Measurements from ENCODE around the gene PON1.

The PON1 gene

DNA sequence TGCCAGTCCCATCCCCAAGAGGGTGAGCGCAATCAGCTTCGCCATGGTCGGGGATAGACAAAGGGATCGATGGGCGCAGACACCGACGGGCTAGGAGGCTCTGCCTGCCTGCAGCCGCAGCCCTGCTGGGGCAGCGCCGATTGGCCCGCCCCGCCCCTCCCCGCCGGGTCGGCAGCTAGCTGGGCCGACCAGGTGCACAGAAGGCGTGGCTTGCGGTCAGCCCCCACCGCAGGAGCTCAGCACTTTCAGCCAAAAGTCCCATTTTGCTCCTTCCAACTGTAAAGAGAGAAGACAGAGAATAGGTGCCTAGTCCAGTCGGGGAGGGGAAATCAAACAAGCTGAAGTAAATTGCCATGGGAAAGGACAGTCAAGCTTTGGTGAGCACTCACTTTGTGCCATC, at the start of gene PON1:
Gene PON1 (minus strand): TSS at position 102 of the 400 bp plus-strand sequence. CDS start 57 bp downstream, at position 45.
- no peak within 1 kb of the TSS for H3K4me3 ChIP-seq (ENCODE audit: low read length)
- TF ChIP-seq ZNF274 (IDR thresholded peaks at IDR 0.05; ENCODE audit: low read depth, low read length), result no peak

DNA sequence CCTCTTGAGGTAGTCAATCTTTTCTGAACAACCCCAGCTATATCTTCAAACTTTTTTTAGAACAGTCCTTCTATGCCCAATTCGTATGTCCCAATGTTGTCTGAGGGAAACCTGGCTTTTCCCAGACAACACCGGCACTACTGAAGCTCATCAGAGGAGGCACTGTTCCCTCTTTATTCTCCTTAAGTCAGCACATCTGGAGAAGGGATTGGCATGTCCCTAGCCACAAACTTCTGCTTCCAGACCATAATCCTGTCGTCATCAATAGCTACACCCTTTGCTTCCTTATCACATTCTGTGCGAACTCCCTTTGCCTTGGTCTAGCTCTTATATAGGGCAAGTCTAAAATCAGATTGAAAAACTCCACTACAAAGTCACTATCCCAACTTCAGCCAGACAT, 49.0 kb upstream of the PON1 start:
- no peak overlapping the region for H3K4me3 ChIP-seq (ENCODE audit: low read length)
- TF ChIP-seq ZNF274 (IDR thresholded peaks at IDR 0.05; ENCODE audit: low read depth, low read length), result no peak

DNA sequence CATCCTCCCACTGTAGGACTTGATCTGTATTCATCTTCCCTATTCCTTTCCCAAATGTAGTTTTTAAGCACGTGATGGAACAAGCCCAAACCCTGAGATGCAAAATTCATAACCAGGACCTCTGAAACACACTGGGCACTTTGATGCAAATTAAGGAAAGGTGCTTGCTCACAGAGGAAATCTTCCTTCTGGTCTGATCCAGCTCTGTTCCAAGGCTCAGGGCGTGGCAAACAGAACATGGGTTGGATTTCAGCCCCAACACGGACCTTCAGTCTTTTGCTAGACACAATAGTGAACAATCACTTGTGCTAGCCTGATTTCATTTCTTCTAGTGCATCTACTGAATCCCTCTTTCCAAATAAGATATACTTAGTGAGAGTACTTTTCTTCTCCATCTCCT, 43.9 kb upstream of the PON1 start:
- TF ChIP-seq ZNF274 (IDR thresholded peaks at IDR 0.05; ENCODE audit: low read depth, low read length), result no peak
- H3K4me3 ChIP-seq (ENCODE audit: low read length), result no peak overlapping the region

DNA sequence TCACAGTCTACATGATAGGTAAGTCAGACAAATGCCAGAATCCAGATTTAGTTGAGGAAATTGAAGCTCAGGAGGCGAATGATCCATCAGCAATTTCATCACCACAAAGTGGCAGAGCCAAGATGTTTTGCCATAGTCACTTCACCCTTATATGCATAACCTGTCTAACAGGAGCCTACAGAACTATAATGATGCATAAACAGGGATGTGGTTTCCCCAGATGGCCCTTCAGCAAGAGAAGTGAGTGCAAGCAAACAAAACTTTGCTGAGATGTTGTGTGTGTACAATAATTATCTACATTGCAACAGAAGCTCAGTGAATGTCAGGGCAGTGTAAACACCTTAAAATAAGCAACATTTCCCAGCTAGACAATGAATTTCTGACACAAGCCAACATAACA, 43.3 kb upstream of the PON1 start:
- no peak for TF ChIP-seq ZNF274 (IDR thresholded peaks at IDR 0.05; ENCODE audit: low read depth, low read length)
- H3K4me3 ChIP-seq (ENCODE audit: low read length), result no peak overlapping the region

DNA sequence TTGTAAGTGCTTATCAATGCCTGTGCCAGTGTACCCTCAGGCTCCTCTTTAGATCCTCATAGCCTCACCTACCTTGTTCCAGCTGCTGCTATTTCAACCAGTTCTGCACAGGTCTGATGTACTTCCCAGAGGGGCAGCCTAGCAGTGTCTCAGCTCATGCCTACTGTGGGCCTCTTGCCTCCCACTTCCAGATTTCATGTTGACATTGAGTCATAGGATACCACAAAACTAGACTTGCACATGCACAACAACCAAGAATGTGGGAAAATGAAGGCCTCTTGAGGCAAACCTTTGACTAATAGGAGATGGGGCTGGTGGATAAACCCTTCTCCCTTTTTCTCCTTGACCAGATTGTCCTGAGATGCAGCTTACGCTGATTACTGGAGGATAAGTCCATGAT, 40.8 kb upstream of the PON1 start:
- no peak for TF ChIP-seq ZNF274 (IDR thresholded peaks at IDR 0.05; ENCODE audit: low read depth, low read length)
- no peak overlapping the region for H3K4me3 ChIP-seq (ENCODE audit: low read length)

DNA sequence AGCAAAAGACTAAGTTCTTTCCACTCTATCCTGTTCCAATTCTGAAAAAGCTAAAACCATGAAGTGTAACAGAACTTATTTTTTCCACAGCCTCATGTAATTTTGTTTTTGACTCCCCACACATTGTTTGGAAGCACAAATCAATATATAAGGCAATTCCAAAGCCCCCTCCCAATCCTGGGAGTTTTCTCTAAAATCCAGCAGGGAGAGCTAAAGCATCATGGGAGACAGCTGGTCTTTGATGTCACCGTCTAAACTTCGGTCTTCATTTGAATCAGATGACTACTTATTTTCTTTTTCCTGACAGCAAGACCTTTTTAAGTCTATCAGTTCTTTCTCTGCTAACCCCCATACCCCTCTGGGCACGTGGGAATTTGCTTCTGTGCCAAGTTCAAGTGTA, 33.3 kb upstream of the PON1 start:
- no peak overlapping the region for H3K4me3 ChIP-seq (ENCODE audit: low read length)
- no peak for TF ChIP-seq ZNF274 (IDR thresholded peaks at IDR 0.05; ENCODE audit: low read depth, low read length)

DNA sequence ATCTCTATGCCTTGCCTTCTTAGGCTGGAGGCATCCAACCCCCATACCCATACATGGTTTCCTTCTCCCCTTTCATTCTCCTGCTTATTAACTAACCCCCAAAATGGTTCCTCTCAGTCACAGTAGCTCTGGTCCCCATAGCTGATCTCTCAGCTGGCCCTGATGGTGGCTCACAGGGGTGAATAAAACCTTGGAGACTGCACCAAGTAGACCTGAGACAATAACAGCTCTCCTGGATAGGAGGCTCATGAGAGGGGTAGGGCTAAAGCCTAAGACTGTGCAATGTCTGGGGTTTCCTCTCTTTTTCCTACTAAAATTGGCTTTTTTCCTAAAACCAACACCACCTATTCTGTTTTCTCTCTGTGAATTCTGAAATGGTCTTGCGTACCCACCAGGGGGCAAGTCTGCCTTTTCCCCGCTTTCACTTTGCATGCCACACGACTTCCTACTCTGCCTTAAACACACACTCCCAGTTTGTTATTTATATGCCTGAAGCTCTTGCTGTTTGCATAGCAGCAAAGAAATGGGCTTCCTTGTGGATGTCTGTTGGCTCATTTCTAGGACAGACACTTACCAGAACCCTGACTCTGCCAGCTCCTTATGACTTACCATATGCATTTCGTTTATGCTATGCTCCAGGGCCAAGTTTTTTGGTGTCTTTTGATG, 18.4 kb upstream of the PON1 start:
- H3K4me3 ChIP-seq (ENCODE audit: low read length), result no peak overlapping the region
- TF ChIP-seq ZNF274 (IDR thresholded peaks at IDR 0.05; ENCODE audit: low read depth, low read length), result no peak

DNA sequence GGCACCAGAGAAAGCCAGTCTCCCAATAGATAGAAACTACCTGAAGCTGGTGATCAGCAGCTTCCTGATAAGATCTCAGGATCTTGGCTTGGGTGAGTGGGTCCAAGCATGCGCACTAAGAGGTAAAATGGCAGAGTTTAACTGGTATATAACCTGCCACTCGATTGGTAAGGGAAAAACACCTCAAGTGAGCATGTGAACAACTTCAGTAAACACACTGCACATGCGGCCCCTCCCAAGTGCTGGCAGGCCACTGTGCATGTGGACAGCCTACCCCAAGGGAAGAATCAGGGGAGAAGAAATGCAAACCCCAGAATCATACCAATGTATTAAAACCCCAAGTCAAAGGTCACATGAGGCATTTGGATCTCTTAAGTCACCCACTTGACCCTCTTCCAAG, 17.7 kb upstream of the PON1 start:
- no peak for TF ChIP-seq ZNF274 (IDR thresholded peaks at IDR 0.05; ENCODE audit: low read depth, low read length)

DNA sequence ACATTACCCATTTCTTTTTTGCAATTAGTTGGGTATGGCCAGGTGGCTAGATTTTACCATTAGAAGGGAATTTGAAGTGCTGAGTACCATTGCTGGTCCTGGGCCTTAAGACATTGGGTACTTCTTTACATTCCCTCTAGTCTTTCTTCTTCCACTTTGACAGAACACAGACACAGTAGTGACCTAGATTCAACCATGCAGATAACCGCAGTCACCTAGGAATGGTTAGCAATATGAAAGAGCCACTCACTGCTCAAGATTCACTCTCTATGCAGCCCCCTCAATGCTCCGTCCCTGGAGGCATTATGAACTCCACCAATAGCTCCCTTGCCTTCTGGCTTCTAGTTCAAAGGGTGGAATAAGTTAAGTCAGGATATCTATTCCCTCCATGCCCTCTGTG, 16.2 kb upstream of the PON1 start:
- no peak for TF ChIP-seq ZNF274 (IDR thresholded peaks at IDR 0.05; ENCODE audit: low read depth, low read length)
- no peak overlapping the region for H3K4me3 ChIP-seq (ENCODE audit: low read length)

More for the DNA sequence above, 17.7 kb upstream of the PON1 start:
- H3K4me3 ChIP-seq (ENCODE audit: low read length), result no peak overlapping the region

DNA sequence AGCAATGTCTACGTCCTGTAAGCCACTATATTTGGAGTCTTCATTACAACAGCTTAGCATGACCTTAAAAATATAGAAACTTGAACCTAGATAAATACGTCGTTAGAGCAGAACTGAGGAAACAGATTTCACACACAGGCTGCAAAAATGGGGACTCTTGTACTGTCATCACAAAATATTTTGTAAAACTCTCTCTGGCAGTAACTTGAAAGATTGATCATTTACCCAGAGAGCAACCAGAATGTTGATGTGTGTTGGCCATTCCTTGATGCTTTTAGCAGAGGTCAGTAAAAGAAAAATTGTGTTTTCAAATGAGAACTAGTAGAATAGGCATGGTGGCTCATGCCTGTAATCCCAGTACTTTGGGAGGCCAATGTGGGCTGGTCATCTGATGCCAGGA, 14.5 kb upstream of the PON1 start:
- H3K4me3 ChIP-seq (ENCODE audit: low read length), result no peak overlapping the region
- TF ChIP-seq ZNF274 (IDR thresholded peaks at IDR 0.05; ENCODE audit: low read depth, low read length), result no peak

DNA sequence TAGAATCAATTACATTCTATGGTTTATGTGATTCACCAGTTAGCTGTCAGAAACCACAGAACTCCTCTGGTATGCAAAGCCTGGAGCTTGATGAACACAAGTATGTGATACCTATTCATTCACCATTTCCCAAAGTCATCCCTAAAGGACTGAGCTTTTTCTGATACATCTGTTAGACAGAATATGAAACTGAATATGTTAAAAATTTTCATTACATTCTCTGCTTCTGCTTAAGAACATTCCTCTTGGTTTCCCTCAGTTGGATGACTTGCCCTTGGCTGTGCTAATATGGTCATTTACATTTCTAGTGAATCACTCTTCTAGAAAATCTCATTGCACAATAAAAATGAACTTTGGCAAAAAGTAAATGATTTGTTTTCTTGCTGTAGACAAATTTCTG, 10.8 kb upstream of the PON1 start:
- TF ChIP-seq ZNF274 (IDR thresholded peaks at IDR 0.05; ENCODE audit: low read depth, low read length), result no peak
- H3K4me3 ChIP-seq (ENCODE audit: low read length), result no peak overlapping the region

DNA sequence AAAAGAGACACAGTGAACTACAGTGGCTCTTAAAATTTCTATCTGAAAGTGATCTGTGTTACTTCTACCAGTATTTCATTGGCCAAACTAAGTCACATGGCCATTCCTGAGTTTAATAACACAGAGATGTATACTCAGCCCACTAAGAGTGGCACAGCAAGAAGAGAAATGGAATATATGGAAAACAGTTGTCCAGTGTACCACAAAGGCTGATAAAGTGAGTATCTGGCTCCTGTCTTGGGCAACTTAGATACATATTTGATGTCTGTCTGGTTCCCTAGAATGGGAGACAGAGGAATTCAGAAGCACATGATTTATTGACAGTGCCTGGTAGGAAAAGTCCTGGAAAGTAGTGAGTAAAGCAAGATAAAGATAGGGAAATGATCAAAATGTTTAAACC, 10.1 kb upstream of the PON1 start:
- no peak overlapping the region for H3K4me3 ChIP-seq (ENCODE audit: low read length)
- TF ChIP-seq ZNF274 (IDR thresholded peaks at IDR 0.05; ENCODE audit: low read depth, low read length), result no peak

DNA sequence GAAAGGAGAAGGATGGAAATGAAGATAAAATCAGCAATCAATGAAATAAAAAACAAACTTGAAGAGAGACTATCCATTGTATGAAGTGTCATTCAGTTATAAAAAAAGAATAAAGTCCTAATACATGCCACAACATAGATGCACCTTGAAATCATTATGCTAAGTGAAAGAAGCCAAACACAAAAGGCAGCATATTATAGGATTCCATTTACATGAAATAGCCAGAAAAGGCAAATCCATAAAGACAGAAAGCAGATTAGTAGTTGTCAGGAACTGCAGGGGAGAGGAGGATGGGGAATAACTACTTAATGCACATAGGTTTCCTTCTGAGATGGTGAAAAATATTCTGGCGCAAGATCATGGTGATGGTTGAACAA, 6.6 kb upstream of the PON1 start:
- TF ChIP-seq ZNF274 (IDR thresholded peaks at IDR 0.05; ENCODE audit: low read depth, low read length), result no peak
- no peak overlapping the region; the same call in 1 of the 2 replicates for H3K4me3 ChIP-seq (ENCODE audit: low read length)

DNA sequence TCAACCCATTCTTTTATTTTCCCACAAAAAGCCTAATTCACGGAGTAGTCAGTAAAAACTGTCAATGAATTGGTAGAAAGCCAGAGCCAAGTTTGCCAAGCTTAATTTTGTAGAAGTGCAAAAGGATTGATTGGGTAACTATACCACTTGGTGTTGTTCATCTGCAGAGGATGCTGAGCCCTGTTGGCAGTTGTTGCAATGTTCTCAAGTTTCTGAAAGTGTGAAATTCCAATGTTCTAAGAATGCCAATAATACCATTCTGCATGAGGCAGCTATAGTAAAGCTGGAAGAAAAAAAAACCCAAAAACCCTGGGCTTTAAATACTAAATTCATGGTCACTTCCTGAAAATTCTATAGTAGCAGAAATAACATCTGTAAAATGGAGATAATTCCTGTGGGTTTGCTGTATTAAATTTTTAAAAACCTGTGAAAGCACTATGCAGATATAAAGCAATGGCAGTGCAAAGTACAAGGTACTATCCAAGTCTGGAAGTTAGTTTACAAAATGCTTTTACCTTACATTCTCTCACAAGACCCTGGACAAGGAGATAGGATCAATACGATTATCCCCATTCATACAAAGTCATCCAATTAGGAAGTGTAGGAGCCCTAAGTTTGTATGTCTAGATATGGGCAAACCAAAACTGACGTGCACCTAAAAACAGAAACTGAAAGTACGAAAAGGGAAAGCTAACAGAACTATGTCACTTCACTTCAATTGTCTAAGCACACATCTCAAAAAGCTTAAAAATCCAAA, 6.0 kb upstream of the PON1 start:
- no peak overlapping the region for H3K4me3 ChIP-seq (ENCODE audit: low read length)
- no peak for TF ChIP-seq ZNF274 (IDR thresholded peaks at IDR 0.05; ENCODE audit: low read depth, low read length)

DNA sequence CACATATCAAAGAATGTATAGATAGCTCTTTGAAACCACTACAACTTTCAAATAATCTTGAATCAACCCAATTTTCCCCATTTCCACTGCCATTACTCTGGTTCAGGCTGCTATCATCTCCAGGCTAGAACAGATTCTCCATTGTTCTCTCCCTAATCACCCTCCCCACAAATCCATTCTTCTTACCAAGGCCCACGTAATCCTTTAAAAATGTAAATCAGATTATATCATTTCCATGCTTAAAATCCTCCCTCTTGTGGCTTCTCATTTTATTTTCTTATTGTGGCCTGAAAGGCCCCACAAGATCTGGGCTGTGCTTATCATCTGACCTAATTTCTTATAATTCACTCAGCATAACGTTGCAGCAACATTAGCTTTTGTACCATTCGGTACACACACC, 3.0 kb upstream of the PON1 start:
- TF ChIP-seq ZNF274 (IDR thresholded peaks at IDR 0.05; ENCODE audit: low read depth, low read length), result no peak
- no peak overlapping the region for H3K4me3 ChIP-seq (ENCODE audit: low read length)

Measured in GM08714 (cell line).